ENCODE measurements around the gene ARGLU1. TPM values are rescaled to one million over a fixed set of nuclear protein-coding genes. Genes with fewer than 3 reads are reported as not detected.

ARGLU1 gene
- total RNA-seq, 1 experiment from 2014 or later = 66.5 TPM

DNA sequence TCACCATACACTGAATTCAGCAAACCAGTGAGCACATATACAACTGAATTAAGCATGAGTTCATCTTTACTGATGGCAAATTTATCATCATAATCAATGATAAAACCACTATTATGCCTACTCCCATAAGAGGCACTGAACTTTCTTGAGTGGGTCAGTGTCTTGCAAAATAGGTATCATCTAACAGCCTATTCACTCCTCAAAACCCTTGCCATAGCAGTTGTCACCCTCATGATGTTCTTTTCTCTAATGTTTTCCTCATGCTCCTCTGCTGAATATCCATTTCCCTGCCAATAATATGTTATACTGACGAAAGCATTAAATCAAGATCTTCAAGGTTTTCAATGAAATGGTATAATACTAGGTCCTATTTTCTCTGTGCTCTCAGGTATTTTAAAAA lies 5.6 kb downstream of the ARGLU1 start:
- POLR2A ChIA-PET (ENCODE audit: low non-redundant PET) = no interaction called here
- CTCF ChIA-PET = no interaction called here
- intact Hi-C loops (cut with micrococcal nuclease; ENCODE audit: unreplicated experiment) = no loop called here
- no TSS peak for BruUV-seq (replicated peaks)
- H3K4me1 ChIP-seq (ENCODE audit: insufficient read depth, low read length, poor library complexity, severe bottlenecking) = peaks cover 29% of the 10 kb centered on the region
- H3K27me3 ChIP-seq (replicated peaks; ENCODE audit: insufficient read depth, low read depth, low read length, poor library complexity) = no peaks in the 10 kb centered on the region
- TF ChIP-seq EZH2 (IDR thresholded peaks at IDR 0.05; ENCODE audit: borderline replicate concordance, low read depth, low read length, poor library complexity, severe bottlenecking) = no peak
- TF ChIP-seq, protein P1, sequence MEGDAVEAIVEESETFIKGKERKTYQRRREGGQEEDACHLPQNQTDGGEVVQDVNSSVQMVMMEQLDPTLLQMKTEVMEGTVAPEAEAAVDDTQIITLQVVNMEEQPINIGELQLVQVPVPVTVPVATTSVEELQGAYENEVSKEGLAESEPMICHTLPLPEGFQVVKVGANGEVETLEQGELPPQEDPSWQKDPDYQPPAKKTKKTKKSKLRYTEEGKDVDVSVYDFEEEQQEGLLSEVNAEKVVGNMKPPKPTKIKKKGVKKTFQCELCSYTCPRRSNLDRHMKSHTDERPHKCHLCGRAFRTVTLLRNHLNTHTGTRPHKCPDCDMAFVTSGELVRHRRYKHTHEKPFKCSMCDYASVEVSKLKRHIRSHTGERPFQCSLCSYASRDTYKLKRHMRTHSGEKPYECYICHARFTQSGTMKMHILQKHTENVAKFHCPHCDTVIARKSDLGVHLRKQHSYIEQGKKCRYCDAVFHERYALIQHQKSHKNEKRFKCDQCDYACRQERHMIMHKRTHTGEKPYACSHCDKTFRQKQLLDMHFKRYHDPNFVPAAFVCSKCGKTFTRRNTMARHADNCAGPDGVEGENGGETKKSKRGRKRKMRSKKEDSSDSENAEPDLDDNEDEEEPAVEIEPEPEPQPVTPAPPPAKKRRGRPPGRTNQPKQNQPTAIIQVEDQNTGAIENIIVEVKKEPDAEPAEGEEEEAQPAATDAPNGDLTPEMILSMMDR (conservative IDR thresholded peaks at IDR 0.05; ENCODE audit: low read depth, low read length) = no peak
- no peak overlapping the region for H3K4me3 ChIP-seq (ENCODE audit: low read depth, low read length, poor library complexity, severe bottlenecking)
- no peak overlapping the region for H3K27ac ChIP-seq (ENCODE audit: low read depth, low read length, poor library complexity, severe bottlenecking)
- DNase-seq (ENCODE audit: low spot score) = no peak
- H3K36me3 ChIP-seq (ENCODE audit: insufficient read depth, low read length, poor library complexity, severe bottlenecking) = peaks cover 21% of the 10 kb centered on the region
- H3K9me3 ChIP-seq (ENCODE audit: low read depth, low read length, poor library complexity, severe bottlenecking) = no peaks in the 10 kb centered on the region

DNA sequence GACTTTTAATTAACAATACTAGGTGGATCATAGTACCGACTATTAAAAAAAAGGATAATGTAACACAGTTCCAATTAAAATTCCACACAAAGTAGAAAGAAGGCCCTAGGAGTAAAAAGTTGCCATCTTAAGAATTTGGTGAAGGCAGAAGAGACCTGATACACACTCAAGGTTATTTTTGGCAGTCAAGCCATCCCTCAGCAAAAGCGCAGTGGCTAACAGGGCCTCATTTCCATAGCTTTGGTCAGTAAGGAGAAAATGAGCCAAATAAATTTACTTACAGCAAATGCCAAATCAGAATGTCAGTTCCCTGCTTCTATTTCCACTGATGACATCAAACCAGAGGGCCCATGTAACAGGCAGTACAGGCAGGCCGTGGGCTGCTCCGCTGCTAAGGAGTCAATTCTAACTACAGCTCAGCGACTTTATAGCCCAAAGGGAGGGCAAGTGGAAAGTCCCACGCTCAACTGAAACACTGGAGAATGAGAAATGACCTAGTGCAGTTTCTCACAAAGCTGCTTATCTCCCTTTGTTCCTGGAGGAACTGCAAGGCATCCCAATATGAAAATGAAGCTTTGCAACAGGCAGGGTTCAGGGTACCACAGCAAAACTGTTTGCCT lies 6.3 kb downstream of the ARGLU1 start:
- Histone ChIP-seq H3K27ac (ENCODE audit: low read depth, low read length, poor library complexity, severe bottlenecking) (no peak overlapping the region), H3K4me1 (ENCODE audit: insufficient read depth, low read length, poor library complexity, severe bottlenecking) (peaks cover 29% of the 10 kb centered on the region), H3K9me3 (ENCODE audit: low read depth, low read length, poor library complexity, severe bottlenecking) (no peaks in the 10 kb centered on the region), H3K36me3 (ENCODE audit: insufficient read depth, low read length, poor library complexity, severe bottlenecking) (peaks cover 26% of the 10 kb centered on the region), H3K27me3 (replicated peaks; ENCODE audit: insufficient read depth, low read depth, low read length, poor library complexity) (no peaks in the 10 kb centered on the region), H3K4me3 (ENCODE audit: low read depth, low read length, poor library complexity, severe bottlenecking) (no peak overlapping the region)
- intact Hi-C loops (cut with micrococcal nuclease; ENCODE audit: unreplicated experiment) = no loop called here
- ChIA-PET POLR2A (ENCODE audit: low non-redundant PET) (no interaction called here), CTCF (no interaction called here)
- no TSS peak for BruUV-seq (replicated peaks)
- DNase-seq (ENCODE audit: low spot score) = no peak
- no peak for TF ChIP-seq EZH2 (IDR thresholded peaks at IDR 0.05; ENCODE audit: borderline replicate concordance, low read depth, low read length, poor library complexity, severe bottlenecking)
- TF ChIP-seq, protein P1 (conservative IDR thresholded peaks at IDR 0.05; ENCODE audit: low read depth, low read length) = no peak

DNA sequence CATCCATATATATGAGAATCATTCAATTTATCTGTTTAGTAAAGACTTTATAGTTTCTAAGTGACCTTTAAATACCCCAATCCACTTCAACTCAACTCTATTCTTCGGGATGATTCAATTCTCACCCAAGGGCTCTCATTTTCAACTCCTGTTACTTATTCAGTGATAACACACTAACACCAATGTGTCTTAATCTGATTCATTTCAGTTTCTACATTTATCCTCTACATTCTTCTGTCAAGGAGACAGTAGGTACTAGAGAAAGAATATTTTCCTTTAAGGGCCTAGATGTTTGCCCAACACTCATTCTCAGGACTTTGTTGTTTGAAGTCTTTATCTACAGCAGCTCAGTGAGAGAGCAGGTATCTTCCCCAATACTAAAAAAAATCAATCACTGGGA lies 7.1 kb downstream of the ARGLU1 start:
- CTCF ChIA-PET = no interaction called here
- Histone ChIP-seq H3K4me1 (ENCODE audit: insufficient read depth, low read length, poor library complexity, severe bottlenecking) (peaks cover 26% of the 10 kb centered on the region), H3K4me3 (ENCODE audit: low read depth, low read length, poor library complexity, severe bottlenecking) (no peak overlapping the region), H3K27me3 (replicated peaks; ENCODE audit: insufficient read depth, low read depth, low read length, poor library complexity) (no peaks in the 10 kb centered on the region), H3K36me3 (ENCODE audit: insufficient read depth, low read length, poor library complexity, severe bottlenecking) (peaks cover 34% of the 10 kb centered on the region), H3K9me3 (ENCODE audit: low read depth, low read length, poor library complexity, severe bottlenecking) (no peaks in the 10 kb centered on the region), H3K27ac (ENCODE audit: low read depth, low read length, poor library complexity, severe bottlenecking) (no peak overlapping the region)
- TF ChIP-seq, protein P1 (conservative IDR thresholded peaks at IDR 0.05; ENCODE audit: low read depth, low read length) = no peak
- TF ChIP-seq EZH2 (IDR thresholded peaks at IDR 0.05; ENCODE audit: borderline replicate concordance, low read depth, low read length, poor library complexity, severe bottlenecking) = no peak
- intact Hi-C loops (cut with micrococcal nuclease; ENCODE audit: unreplicated experiment) = no loop called here
- BruUV-seq (replicated peaks) = no TSS peak
- DNase-seq (ENCODE audit: low spot score) = no peak
- POLR2A ChIA-PET (ENCODE audit: low non-redundant PET) = no interaction called here
